Endodermal cell (in vitro differentiated cells): ENCODE measurements around the gene PSMA6. TPM values are rescaled to one million over a fixed set of nuclear protein-coding genes. Genes with fewer than 3 reads are reported as not detected.

ENCODE experiments used
- DNase-seq: peaks from one replicate; pipeline ENCODE4 v3.0.0-alpha.2; 2017
- H3K27ac ChIP-seq: 2 replicates; pipeline ENCODE4 v1.5.1; 2013; ENCODE audit warnings: mild to moderate bottlenecking, low read depth, low read length, moderate library complexity
- H3K27me3 ChIP-seq: 2 replicates; pipeline ENCODE4 v1.6.1; 2013; ENCODE audit warnings: mild to moderate bottlenecking, low read length, moderate library complexity; ENCODE audit not compliant: insufficient read depth, control insufficient read depth, poor library complexity, severe bottlenecking
- H3K36me3 ChIP-seq: 2 replicates; pipeline ENCODE4 v1.7.0; 2013; ENCODE audit warnings: mild to moderate bottlenecking, low read length, moderate library complexity; ENCODE audit not compliant: control insufficient read depth, insufficient read depth
- H3K4me1 ChIP-seq: one replicate; pipeline ENCODE4 v1.7.0; 2013; ENCODE audit warnings: low read length; ENCODE audit not compliant: control insufficient read depth, insufficient read depth
- H3K4me3 ChIP-seq: 2 replicates; pipeline ENCODE4 v1.5.1; 2013; ENCODE audit warnings: mild to moderate bottlenecking, low read length, moderate library complexity
- H3K9ac ChIP-seq: 2 replicates; pipeline ENCODE4 v1.6.1; 2013; ENCODE audit warnings: mild to moderate bottlenecking, low read length, moderate library complexity; ENCODE audit not compliant: poor library complexity, severe bottlenecking; ENCODE audit errors: extremely low read depth
- H3K9me3 ChIP-seq: 2 replicates; pipeline ENCODE4 v1.6.1; 2013; ENCODE audit warnings: mild to moderate bottlenecking, low read length, moderate library complexity; ENCODE audit not compliant: control insufficient read depth
- H3K27ac Mint-ChIP-seq: 2 replicates; pipeline ENCODE4 v1.8.0; 2020; ENCODE audit warnings: mixed read lengths
- H3K27me3 Mint-ChIP-seq: 2 replicates; pipeline ENCODE4 v1.8.0; 2021; ENCODE audit warnings: mild to moderate bottlenecking, mixed read lengths; ENCODE audit not compliant: insufficient read depth
- H3K36me3 Mint-ChIP-seq: 2 replicates; pipeline ENCODE4 v1.8.0; 2020; ENCODE audit warnings: low read depth, mixed read lengths
- H3K4me1 Mint-ChIP-seq: 2 replicates; pipeline ENCODE4 v1.8.0; 2020; ENCODE audit warnings: mixed read lengths
- H3K4me3 Mint-ChIP-seq: 2 replicates; pipeline ENCODE4 v1.8.0; 2020; ENCODE audit warnings: mild to moderate bottlenecking, moderate library complexity, mixed read lengths
- H3K9me3 Mint-ChIP-seq: 2 replicates; pipeline ENCODE4 v1.8.0; 2020; ENCODE audit warnings: mild to moderate bottlenecking, mixed read lengths
- WGBS, 2 experiments: methylation state at CpG; one replicate each; pipeline versions ENCODE4 v1.1.5 to v1.1.7; 2013; ENCODE audit warnings: missing lambda C conversion rate in 2 of 2, mixed read lengths in 1 of 2; ENCODE audit not compliant: insufficient coverage in 1 of 2, insufficient read length in 1 of 2; 5-methylcytosine and 5-hydroxymethylcytosine counted together
- total RNA-seq, 2 donors: library from RNA; stranded (reverse); fragmentation: NEBNext Ultra II Directional in 1 of 2; extraction: Animal tissue kit (Norgen Biotek cat#: 25700) in 1 of 2; gene quantifications; 2 replicates in 1 of 2; 3 replicates in 1 of 2; pipeline ENCODE4 v1.2.1, GENCODE V29; 2021
- TF ChIP-seq, protein P1 (sequence below): fragments of 200-600 bp; sonication (generic); conservative IDR thresholded peaks from 2 replicates; pipeline ENCODE4 v1.5.0; 2021; ENCODE audit warnings: antibody characterized with exemption, mild to moderate bottlenecking

The PSMA6 gene
- total RNA-seq, 2 donors from 2014 or later: 263 to 277 TPM

DNA sequence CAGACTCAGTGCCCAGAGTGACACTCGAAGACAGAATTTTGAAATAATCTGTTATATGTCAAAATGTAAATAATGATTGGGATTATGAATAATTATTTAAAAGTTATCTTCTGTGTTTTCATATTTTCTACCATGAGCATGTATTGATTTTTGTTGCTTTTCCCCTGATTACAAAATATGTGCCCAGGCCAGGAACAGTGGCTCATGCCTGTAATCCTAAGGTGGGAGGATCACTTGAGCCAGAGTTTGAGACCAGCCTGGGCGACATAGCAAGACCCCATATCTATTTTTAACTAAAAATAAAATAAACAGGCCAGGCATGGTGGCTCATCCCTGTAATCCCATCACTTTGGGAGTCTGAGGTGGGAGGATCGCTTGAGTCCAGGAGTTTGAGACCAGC is 13.5 kb downstream of the PSMA6 start:
- DNase-seq: no peak
- Mint-ChIP-seq H3K4me1 (peaks cover 4% of the 10 kb centered on the region), H3K27ac (no peak overlapping the region), H3K36me3 (peaks cover 61% of the 10 kb centered on the region), H3K27me3 (no peaks in the 10 kb centered on the region), H3K4me3 (no peak overlapping the region), H3K9me3 (no peaks in the 10 kb centered on the region)
- no peak overlapping the region for H3K4me3 ChIP-seq
- no peak overlapping the region for H3K9ac ChIP-seq
- WGBS, 2 experiments: 92 to 99% methylated on average over 2 to 3 of the region's 3 CpGs
- TF ChIP-seq, protein P1, sequence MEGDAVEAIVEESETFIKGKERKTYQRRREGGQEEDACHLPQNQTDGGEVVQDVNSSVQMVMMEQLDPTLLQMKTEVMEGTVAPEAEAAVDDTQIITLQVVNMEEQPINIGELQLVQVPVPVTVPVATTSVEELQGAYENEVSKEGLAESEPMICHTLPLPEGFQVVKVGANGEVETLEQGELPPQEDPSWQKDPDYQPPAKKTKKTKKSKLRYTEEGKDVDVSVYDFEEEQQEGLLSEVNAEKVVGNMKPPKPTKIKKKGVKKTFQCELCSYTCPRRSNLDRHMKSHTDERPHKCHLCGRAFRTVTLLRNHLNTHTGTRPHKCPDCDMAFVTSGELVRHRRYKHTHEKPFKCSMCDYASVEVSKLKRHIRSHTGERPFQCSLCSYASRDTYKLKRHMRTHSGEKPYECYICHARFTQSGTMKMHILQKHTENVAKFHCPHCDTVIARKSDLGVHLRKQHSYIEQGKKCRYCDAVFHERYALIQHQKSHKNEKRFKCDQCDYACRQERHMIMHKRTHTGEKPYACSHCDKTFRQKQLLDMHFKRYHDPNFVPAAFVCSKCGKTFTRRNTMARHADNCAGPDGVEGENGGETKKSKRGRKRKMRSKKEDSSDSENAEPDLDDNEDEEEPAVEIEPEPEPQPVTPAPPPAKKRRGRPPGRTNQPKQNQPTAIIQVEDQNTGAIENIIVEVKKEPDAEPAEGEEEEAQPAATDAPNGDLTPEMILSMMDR: no peak
- H3K27ac ChIP-seq: no peak overlapping the region
- H3K9me3 ChIP-seq: no peaks in the 10 kb centered on the region
- H3K36me3 ChIP-seq: peaks cover 87% of the 10 kb centered on the region
- H3K4me1 ChIP-seq: no peaks in the 10 kb centered on the region
- H3K27me3 ChIP-seq: no peaks in the 10 kb centered on the region

DNA sequence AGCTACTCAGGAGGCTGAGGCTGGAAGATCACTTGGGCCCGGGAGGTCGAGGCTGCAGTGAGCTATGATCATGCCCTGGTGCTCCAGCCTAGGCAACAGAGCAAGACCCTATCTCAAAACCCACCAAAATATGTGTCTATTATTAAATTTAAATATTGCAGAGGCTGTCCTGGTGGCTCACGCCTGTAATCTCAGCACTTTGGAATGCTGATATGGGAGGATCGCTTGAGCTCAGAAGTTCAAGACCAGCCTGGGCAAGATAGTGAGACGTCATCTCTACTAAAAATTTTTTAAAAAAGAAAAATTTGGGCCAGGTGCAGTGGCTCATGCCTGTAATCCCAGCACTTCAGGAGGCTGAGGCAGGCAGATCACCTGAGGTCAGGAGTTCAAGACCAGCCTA is 13.9 kb downstream of the PSMA6 start:
- H3K9me3 ChIP-seq: no peaks in the 10 kb centered on the region
- TF ChIP-seq, protein P1: no peak
- Mint-ChIP-seq H3K36me3 (peaks cover 66% of the 10 kb centered on the region), H3K4me3 (no peak overlapping the region), H3K4me1 (peaks cover 4% of the 10 kb centered on the region), H3K27me3 (no peaks in the 10 kb centered on the region), H3K27ac (no peak overlapping the region), H3K9me3 (no peaks in the 10 kb centered on the region)
- H3K36me3 ChIP-seq: peaks cover 91% of the 10 kb centered on the region
- 96 to 97% methylated on average over 3 to 5 of the region's 5 CpGs for WGBS, 2 experiments
- H3K4me1 ChIP-seq: no peaks in the 10 kb centered on the region
- no peak overlapping the region for H3K27ac ChIP-seq
- H3K9ac ChIP-seq: no peak overlapping the region
- DNase-seq: no peak
- no peaks in the 10 kb centered on the region for H3K27me3 ChIP-seq
- H3K4me3 ChIP-seq: no peak overlapping the region

DNA sequence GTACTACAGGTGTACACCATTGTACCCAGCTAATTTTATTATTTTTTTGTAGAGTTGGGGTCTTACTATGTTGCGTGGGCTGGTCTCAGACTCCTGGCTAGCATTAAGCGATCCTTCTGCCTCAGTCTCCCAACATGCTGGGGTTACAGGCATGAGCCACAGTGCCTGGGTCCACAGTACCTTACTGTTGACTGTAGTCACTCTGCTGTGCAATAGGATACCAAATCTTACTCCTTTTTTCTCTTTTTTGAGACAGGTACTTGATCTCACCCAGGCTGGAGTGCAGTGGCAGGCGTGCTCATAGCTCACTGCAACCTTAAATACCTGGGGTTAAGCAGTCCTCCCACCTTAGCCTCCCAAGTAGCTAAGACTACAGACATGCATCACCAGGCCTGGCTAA is 25.6 kb downstream of the PSMA6 start:
- Histone ChIP-seq H3K36me3 (peaks cover 65% of the 10 kb centered on the region), H3K9ac (no peak overlapping the region), H3K4me1 (no peaks in the 10 kb centered on the region), H3K27ac (no peak overlapping the region), H3K9me3 (no peaks in the 10 kb centered on the region), H3K27me3 (no peaks in the 10 kb centered on the region), H3K4me3 (no peak overlapping the region)
- H3K27me3 Mint-ChIP-seq: no peaks in the 10 kb centered on the region
- H3K9me3 Mint-ChIP-seq: no peaks in the 10 kb centered on the region
- H3K36me3 Mint-ChIP-seq: peaks cover 51% of the 10 kb centered on the region
- H3K27ac Mint-ChIP-seq: no peak overlapping the region
- no peak overlapping the region for H3K4me3 Mint-ChIP-seq
- TF ChIP-seq, protein P1: no peak
- WGBS, 2 experiments: 92 to 98% methylated on average over 3 of the region's 3 CpGs
- DNase-seq: no peak
- no peaks in the 10 kb centered on the region for H3K4me1 Mint-ChIP-seq
